ENCODE results near the gene LCE3D. TPM values are rescaled to one million over a fixed set of nuclear protein-coding genes. Genes with fewer than 3 reads are reported as not detected.
"Not testable (repeated sequence)": the region's sequence is repeated elsewhere in the genome, so short reads cannot be mapped to it uniquely, and the experiment has no call there.

The LCE3D gene
- total RNA-seq, 1 donor from 2014 or later, result 0.79 TPM

GRCh38 chr1:152613511-152613910, 33.2 kb upstream of the LCE3D start, which contains the start of gene LCE3B:
Gene LCE3B, plus strand, starts transcription at chr1:152613811. Its CDS starts 0 bp downstream, at chr1:152613811.
- no peak for FAIRE-seq
- no peak within 1 kb of the TSS for H3K4me3 ChIP-seq (ENCODE audit: low read depth, low read length)
- H3K36me3 ChIP-seq (ENCODE audit: control insufficient read depth, insufficient read depth, low read length), result no peaks in the 10 kb centered on the region
- TF ChIP-seq CTCF (IDR thresholded peaks at IDR 0.05; ENCODE audit: insufficient read depth, low read length, severe bottlenecking), result no peak
- no peaks in the 10 kb centered on the region for H3K27me3 ChIP-seq (ENCODE audit: control insufficient read depth, insufficient read depth, low read length)
- no peak for DNase-seq (ENCODE audit: low read depth)

GRCh38 chr1:152599934-152600333, 19.6 kb upstream of the LCE3D start, which contains the start of gene LCE3C:
Gene LCE3C, plus strand, starts transcription at chr1:152600234. Its CDS starts 498 bp downstream, at chr1:152600732.
- no peak for TF ChIP-seq CTCF (IDR thresholded peaks at IDR 0.05; ENCODE audit: insufficient read depth, low read length, severe bottlenecking)
- Histone ChIP-seq H3K4me3 (ENCODE audit: low read depth, low read length) (no peak within 1 kb of the TSS), H3K27me3 (ENCODE audit: control insufficient read depth, insufficient read depth, low read length) (no peaks in the 10 kb centered on the region), H3K36me3 (ENCODE audit: control insufficient read depth, insufficient read depth, low read length) (no peaks in the 10 kb centered on the region)
- FAIRE-seq (no peak), DNase-seq (ENCODE audit: low read depth) (no peak)

GRCh38 chr1:152596986-152597385, 16.7 kb upstream of the LCE3D start:
- DNase-seq (ENCODE audit: low read depth) (no peak), FAIRE-seq (no peak)
- Histone ChIP-seq H3K4me3 (ENCODE audit: low read depth, low read length) (no peak overlapping the region), H3K36me3 (ENCODE audit: control insufficient read depth, insufficient read depth, low read length) (no peaks in the 10 kb centered on the region), H3K27me3 (ENCODE audit: control insufficient read depth, insufficient read depth, low read length) (no peaks in the 10 kb centered on the region)
- no peak for TF ChIP-seq CTCF (IDR thresholded peaks at IDR 0.05; ENCODE audit: insufficient read depth, low read length, severe bottlenecking)

- H3K27me3 ChIP-seq (ENCODE audit: control insufficient read depth, insufficient read depth, low read length), result no peaks in the 10 kb centered on the region
- TF ChIP-seq CTCF (IDR thresholded peaks at IDR 0.05; ENCODE audit: insufficient read depth, low read length, severe bottlenecking), result no peak
- no peaks in the 10 kb centered on the region for H3K36me3 ChIP-seq (ENCODE audit: control insufficient read depth, insufficient read depth, low read length)
- no peak for DNase-seq (ENCODE audit: low read depth)
- FAIRE-seq, result no peak
- no peak overlapping the region for H3K4me3 ChIP-seq (ENCODE audit: low read depth, low read length)
These were observed 5.3 kb upstream of the LCE3D start for GRCh38 chr1:152585586-152585985.

- DNase-seq (ENCODE audit: low read depth), result peak; percentile 88
- FAIRE-seq, result peak; percentile 13
- no peak for TF ChIP-seq CTCF (IDR thresholded peaks at IDR 0.05; ENCODE audit: insufficient read depth, low read length, severe bottlenecking)
- Histone ChIP-seq H3K27me3 (ENCODE audit: control insufficient read depth, insufficient read depth, low read length) (no peaks in the 10 kb centered on the region), H3K36me3 (ENCODE audit: control insufficient read depth, insufficient read depth, low read length) (no peaks in the 10 kb centered on the region), H3K4me3 (ENCODE audit: low read depth, low read length) (no peak overlapping the region)
These were observed 2.3 kb upstream of the LCE3D start for GRCh38 chr1:152582647-152583046.

- not testable (repeated sequence) for H3K36me3 ChIP-seq (ENCODE audit: control insufficient read depth, insufficient read depth, low read length); H3K4me3 ChIP-seq (ENCODE audit: low read depth, low read length); DNase-seq (ENCODE audit: low read depth); H3K27me3 ChIP-seq (ENCODE audit: control insufficient read depth, insufficient read depth, low read length); FAIRE-seq
These were observed 790 bp downstream of the LCE3D start for GRCh38 chr1:152579526-152579925.
